HepG2 (cell line): ENCODE results near the gene IL1RL2. TPM values are rescaled to one million over a fixed set of nuclear protein-coding genes. Genes with fewer than 3 reads are reported as not detected.

Source experiments
- ATAC-seq: fragments of 200-7000 bp; cut with Tn5 transposase; 3 replicates; pipeline ENCODE4 v1.9.1; 2020; ENCODE audit warnings: mild to moderate bottlenecking, moderate library complexity
- BruUV-seq: library from RNA; stranded (reverse); fragments of 400-500 nt; replicated peaks from 2 replicates; lab custom pipeline; 2021; lab: Mats Ljungman, UMichigan
- CTCF ChIA-PET: fragments of 300-600 bp; formaldehyde crosslinking; extraction: SDS; loops from one replicate; lab custom pipeline; 2021; ENCODE audit warnings: low total read pairs, inconsistent platforms, low intra/inter-chr PET ratio; lab: Yijun Ruan, JAX
- POLR2A ChIA-PET: fragments of 350-600 bp; sonication (Branson Sonifier 250); formaldehyde crosslinking; loops from one replicate; lab custom pipeline; 2020; ENCODE audit warnings: antibody characterized with exemption, inconsistent platforms; lab: Yijun Ruan, JAX
- DNase-seq: peaks from one replicate; pipeline ENCODE4 v3.0.0-alpha.2; 2015; ENCODE audit warnings: low spot score
- FAIRE-seq: peaks from 3 replicates; lab custom pipeline; 2011; peaks lifted over from hg19 to GRCh38; lab: Jason Lieb, UNC
- H2AFZ ChIP-seq: one replicate; pipeline ENCODE4 v1.6.1; 2011; ENCODE audit warnings: low read length, inconsistent platforms
- H3K27ac ChIP-seq: fragments of 300-600 bp; 3 replicates; pipeline ENCODE4 v1.8.0; 2011; ENCODE audit warnings: mixed run types, mild to moderate bottlenecking, mixed read lengths, low read length, inconsistent platforms; ENCODE audit not compliant: insufficient read depth; ENCODE audit errors: extremely low read length
- H3K27me3 ChIP-seq, 2 experiments: fragments of 200-600 bp in 1 of 2; 2 replicates in 1 of 2; 3 replicates in 1 of 2; pipeline versions ENCODE4 v1.6.0 to v1.8.0; 2011; ENCODE audit warnings: low read length in 2 of 2, mild to moderate bottlenecking in 2 of 2, moderate library complexity in 2 of 2, inconsistent platforms in 1 of 2; ENCODE audit not compliant: insufficient read depth in 2 of 2, control insufficient read depth in 1 of 2
- H3K36me3 ChIP-seq, 2 experiments: fragments of 200-600 bp in 1 of 2; replicated peaks in 1 of 2; 2 replicates in 1 of 2; 3 replicates in 1 of 2; pipeline versions ENCODE4 v1.5.1 to v1.8.0; 2011; ENCODE audit warnings: low read length in 2 of 2, inconsistent platforms in 1 of 2; ENCODE audit not compliant: insufficient read depth in 2 of 2, control insufficient read depth in 1 of 2
- H3K4me1 ChIP-seq: 2 replicates; pipeline ENCODE4 v1.5.1; 2012; ENCODE audit warnings: low read length, inconsistent platforms; ENCODE audit not compliant: insufficient read depth
- H3K4me2 ChIP-seq: 2 replicates; pipeline ENCODE4 v1.6.0; 2011; ENCODE audit warnings: low read depth, low read length, inconsistent platforms
- H3K4me3 ChIP-seq, 3 experiments: fragments of 200-600 bp in 1 of 3; sonication (generic), shearing (Covaris generic) in 1 of 3; replicated peaks in 1 of 3; 2 replicates each; pipeline ENCODE4 v1.5.1; 2011 to 2016; ENCODE audit warnings: low read length in 3 of 3, inconsistent platforms in 2 of 3, low read depth in 2 of 3, mild to moderate bottlenecking in 2 of 3, control low read depth in 1 of 3, mixed read lengths in 1 of 3; ENCODE audit not compliant: insufficient read depth in 1 of 3
- H3K79me2 ChIP-seq: one replicate; pipeline ENCODE4 v1.6.1; 2011; ENCODE audit warnings: low read length, inconsistent platforms; ENCODE audit not compliant: insufficient read depth
- H3K9ac ChIP-seq: 2 replicates; pipeline ENCODE4 v1.6.0; 2011; ENCODE audit warnings: mild to moderate bottlenecking, low read depth, low read length, inconsistent platforms; ENCODE audit not compliant: insufficient read depth
- H3K9me3 ChIP-seq: 2 replicates; pipeline ENCODE4 v1.5.1; 2012; ENCODE audit warnings: mild to moderate bottlenecking, low read length
- H4K20me1 ChIP-seq: 2 replicates; pipeline ENCODE4 v1.6.0; 2011; ENCODE audit warnings: inconsistent platforms, mild to moderate bottlenecking, low read length, moderate library complexity; ENCODE audit not compliant: insufficient read depth
- ARHGAP35 ChIP-seq: sonication (generic); formaldehyde crosslinking; IDR thresholded peaks from 2 replicates; pipeline ENCODE4 v1.9.0; 2022; ENCODE audit warnings: mild to moderate bottlenecking, inconsistent platforms, moderate library complexity, missing genetic modification reagents, borderline replicate concordance
- BCL6 ChIP-seq: IDR thresholded peaks from 2 replicates; pipeline ENCODE4 v1.6.1; 2016; ENCODE audit warnings: missing genetic modification reagents, missing compliant biosample characterization
- CEBPB ChIP-seq: IDR thresholded peaks from 2 replicates; pipeline ENCODE4 v1.6.1; 2011; ENCODE audit warnings: low read depth, low read length, improper control_type of control experiment, borderline replicate concordance
- EP300 ChIP-seq, 3 experiments: sonication (generic) in 1 of 3; formaldehyde crosslinking in 1 of 3; IDR thresholded peaks; 2 replicates each; pipeline versions ENCODE4 v1.5.1 to v1.6.1; 2011 to 2020; ENCODE audit warnings: low read depth in 2 of 3, low read length in 2 of 3, borderline replicate concordance in 1 of 3, improper control_type of control experiment in 1 of 3, mild to moderate bottlenecking in 1 of 3, missing genetic modification reagents in 1 of 3, moderate library complexity in 1 of 3
- HOXA5 ChIP-seq: sonication (generic); formaldehyde crosslinking; IDR thresholded peaks from 2 replicates; pipeline ENCODE4 v1.4.0; 2020; ENCODE audit warnings: missing genetic modification reagents
- KLF16 ChIP-seq, 2 experiments: sonication (generic) in 1 of 2; formaldehyde crosslinking in 1 of 2; IDR thresholded peaks; 2 replicates each; pipeline versions ENCODE4 v1.6.1 to v1.8.0; 2016 to 2023; ENCODE audit warnings: missing genetic modification reagents in 2 of 2, missing compliant biosample characterization in 1 of 2
- MATR3 ChIP-seq: sonication (generic); formaldehyde crosslinking; IDR thresholded peaks from 2 replicates; pipeline ENCODE4 v1.4.0; 2020; ENCODE audit warnings: missing genetic modification reagents
- MLLT10 ChIP-seq: sonication (generic); formaldehyde crosslinking; IDR thresholded peaks from 2 replicates; pipeline ENCODE4 v1.4.0; 2020; ENCODE audit warnings: missing genetic modification reagents
- ZMAT3 ChIP-seq: sonication (generic); formaldehyde crosslinking; conservative IDR thresholded peaks from 2 replicates; pipeline ENCODE4 v1.7.0; 2021; ENCODE audit warnings: missing genetic modification reagents
- ZNF121 ChIP-seq: sonication (generic); formaldehyde crosslinking; IDR thresholded peaks from 2 replicates; pipeline ENCODE4 v1.5.0; 2020; ENCODE audit warnings: mild to moderate bottlenecking, missing genetic modification reagents
- ZNF850 ChIP-seq: sonication (generic); formaldehyde crosslinking; conservative IDR thresholded peaks from 2 replicates; pipeline ENCODE4 v1.9.0; 2021; ENCODE audit warnings: mild to moderate bottlenecking, missing genetic modification reagents
- WGBS: methylation state at CpG from one replicate; pipeline ENCODE4 v1.1.6; 2017; ENCODE audit warnings: low lambda C conversion rate; 5-methylcytosine and 5-hydroxymethylcytosine counted together
- in situ Hi-C: cut with HindIII; loops from 2 replicates; pipeline ENCODE4 v1.10.0; 2017; ENCODE audit warnings: low pct_unique_long_range_greater_than_20kb; ENCODE audit not compliant: extremely low pct_ligation_motif_present
- intact Hi-C: fragments of 100-400 bp; cut with micrococcal nuclease; formaldehyde crosslinking; loops from one replicate; pipeline ENCODE4 v1.10.0; 2022; ENCODE audit not compliant: unreplicated experiment
- polyA plus RNA-seq, 8 experiments: library from polyadenylated mRNA; depleted of rRNA in 3 of 8; stranded (reverse) in 7 of 8; unstranded in 1 of 8; fragments of >200 nt; fragmentation: Illumina TruSeq in 4 of 8; extraction: Trizol in 4 of 8; gene quantifications; 2 replicates each; pipeline versions ENCODE4 v1.2.1 to v1.2.3, GENCODE V29; 2011 to 2016; ENCODE audit warnings: low read depth in 4 of 8, missing spikeins in 1 of 8, mixed read lengths in 1 of 8; ENCODE audit not compliant: insufficient read depth in 1 of 8
- total RNA-seq, 5 experiments: library from RNA; depleted of rRNA; stranded (reverse); fragments of >200 nt; fragmentation: Illumina TruSeq; extraction: Trizol; gene quantifications; 2 replicates each; pipeline ENCODE4 v1.2.3, GENCODE V29; 2016; ENCODE audit warnings: low read depth in 1 of 5
- TF ChIP-seq, protein P1 (sequence below): sonication (generic); formaldehyde crosslinking; IDR thresholded peaks from 2 replicates; pipeline ENCODE4 v1.8.1; 2023; ENCODE audit warnings: mild to moderate bottlenecking, inconsistent platforms, moderate library complexity, missing genetic modification reagents, borderline replicate concordance
- TF ChIP-seq, protein P2 (sequence below): sonication (generic); formaldehyde crosslinking; IDR thresholded peaks from 2 replicates; pipeline ENCODE4 v1.5.0; 2020; ENCODE audit warnings: missing genetic modification reagents, mild to moderate bottlenecking, borderline replicate concordance
- TF ChIP-seq, protein P3 (sequence below), 2 experiments: sonication (generic) in 1 of 2; formaldehyde crosslinking in 1 of 2; IDR thresholded peaks; 2 replicates each; pipeline versions ENCODE4 v1.4.0 to v1.6.1; 2016 to 2020; ENCODE audit warnings: borderline replicate concordance in 1 of 2, low read depth in 1 of 2, mild to moderate bottlenecking in 1 of 2, missing genetic modification reagents in 1 of 2

IL1RL2 gene
- total and polyA plus RNA-seq, 2 of the 13 experiments (the other 11 are each of a cell fraction or from before 2014, with no cell fraction given) = 0.03 TPM; not detected in 1

DNA sequence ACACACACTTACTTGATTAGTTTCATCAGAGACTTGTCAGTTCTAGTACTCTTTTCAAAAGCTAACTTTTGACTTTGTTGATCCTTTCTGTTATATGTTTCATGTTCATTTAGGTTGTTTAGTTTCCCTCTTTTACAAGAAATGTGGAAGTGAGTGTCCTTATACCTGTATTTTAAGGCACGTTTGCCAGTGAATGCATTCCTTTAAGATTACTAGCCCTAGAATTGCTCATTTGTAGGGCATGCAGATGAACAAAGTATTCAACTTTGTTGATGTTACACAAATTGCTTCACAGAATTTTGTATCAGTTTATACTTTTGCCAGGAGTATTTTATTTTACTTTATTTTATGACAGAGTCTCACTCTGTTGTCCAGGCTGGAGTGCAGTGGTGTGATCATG, 6.3 kb downstream of the IL1RL2 start (continued):
- TF ChIP-seq, protein P1, sequence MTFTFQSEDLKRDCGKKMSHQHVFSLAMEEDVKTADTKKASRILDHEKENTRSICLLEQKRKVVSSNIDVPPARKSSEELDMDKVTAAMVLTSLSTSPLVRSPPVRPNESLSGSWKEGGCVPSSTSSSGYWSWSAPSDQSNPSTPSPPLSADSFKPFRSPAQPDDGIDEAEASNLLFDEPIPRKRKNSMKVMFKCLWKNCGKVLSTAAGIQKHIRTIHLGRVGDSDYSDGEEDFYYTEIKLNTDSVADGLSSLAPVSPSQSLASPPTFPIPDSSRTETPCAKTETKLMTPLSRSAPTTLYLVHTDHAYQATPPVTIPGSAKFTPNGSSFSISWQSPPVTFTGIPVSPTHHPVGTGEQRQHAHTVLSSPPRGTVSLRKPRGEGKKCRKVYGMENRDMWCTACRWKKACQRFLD (CRISPR knock-in tag) = no peak
- no peak for TF ChIP-seq KLF16 (CRISPR knock-in tag; IDR thresholded peaks at IDR 0.05)
- no peak for TF ChIP-seq ZNF850 (CRISPR knock-in tag)

DNA sequence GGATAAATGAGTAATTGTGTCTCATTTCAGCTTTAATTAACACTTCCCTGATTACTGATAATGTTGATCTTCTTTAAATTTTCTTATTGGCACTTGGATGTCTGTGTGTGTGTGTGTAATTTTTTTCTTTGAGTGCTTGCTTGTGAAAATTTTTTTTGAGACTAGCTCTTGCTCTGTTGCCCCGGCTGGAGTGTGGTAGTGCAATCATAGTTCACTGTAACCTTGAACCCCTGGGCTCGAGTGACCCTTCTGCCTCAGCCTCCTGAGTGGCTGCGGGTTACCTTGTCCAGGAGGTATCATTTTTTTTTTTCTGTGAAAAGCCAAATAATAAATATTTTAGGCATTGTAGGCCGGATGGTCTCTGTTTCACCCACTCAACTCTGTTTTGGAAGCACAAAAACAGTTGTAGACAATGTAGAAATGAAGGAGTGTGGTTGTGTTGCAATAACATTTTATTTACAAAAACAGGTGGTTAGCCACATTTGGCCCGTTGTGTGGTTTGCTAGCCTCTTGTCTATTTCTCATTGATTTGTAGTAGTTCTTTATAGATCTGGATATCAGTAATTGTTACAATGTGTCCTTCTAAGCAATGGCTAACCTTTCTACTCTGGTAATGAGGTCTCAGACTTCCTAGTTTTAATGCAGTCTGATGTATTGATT, 7.9 kb downstream of the IL1RL2 start:
- Histone ChIP-seq H3K4me1 (peaks cover 26% of the 10 kb centered on the region), H3K9me3 (no peaks in the 10 kb centered on the region), H3K9ac (no peak overlapping the region), H3K27me3 (no peaks in the 10 kb centered on the region; a peak in 1 of 5 replicates), H3K4me2 (peak overlapping the region; percentile 35), H3K4me3 (no peak overlapping the region), H4K20me1 (no peaks in the 10 kb centered on the region), H2AFZ (no peak overlapping the region), H3K36me3 (no peaks in the 10 kb centered on the region), H3K27ac (no peak overlapping the region), H3K79me2 (no peaks in the 10 kb centered on the region)
- peak; percentile 34 for FAIRE-seq
- peak; percentile 30 for DNase-seq
- intact Hi-C loops (no loop called here), in situ Hi-C loops (no loop called here)
- ATAC-seq = peak; percentile 60
- ChIA-PET POLR2A (no interaction called here), CTCF (no interaction called here)
- WGBS = 2% methylated on average over 5 of the region's 5 CpGs
- BruUV-seq = no TSS peak
- TF ChIP-seq MLLT10 (CRISPR knock-in tag) (no peak), BCL6 (CRISPR knock-in tag) (peak; percentile 37; the same call in 1 of the 2 replicates), ZMAT3 (no peak), CEBPB (peak; percentile 59), HOXA5 (CRISPR knock-in tag) (0 out of 2 replicates have a peak, but pooled peaks have one; percentile 50), ZNF121 (CRISPR knock-in tag) (peak; percentile 96), MATR3 (CRISPR knock-in tag) (no peak), ARHGAP35 (no peak), EP300 (IDR thresholded peaks at IDR 0.05; ENCODE audit: low read depth in 2 of 2, low read length in 2 of 2) (no peak; a peak in 1 of 4 replicates), EP300 (CRISPR knock-in tag; IDR thresholded peaks at IDR 0.05; ENCODE audit: borderline replicate concordance) (no peak)
- TF ChIP-seq, protein P2, sequence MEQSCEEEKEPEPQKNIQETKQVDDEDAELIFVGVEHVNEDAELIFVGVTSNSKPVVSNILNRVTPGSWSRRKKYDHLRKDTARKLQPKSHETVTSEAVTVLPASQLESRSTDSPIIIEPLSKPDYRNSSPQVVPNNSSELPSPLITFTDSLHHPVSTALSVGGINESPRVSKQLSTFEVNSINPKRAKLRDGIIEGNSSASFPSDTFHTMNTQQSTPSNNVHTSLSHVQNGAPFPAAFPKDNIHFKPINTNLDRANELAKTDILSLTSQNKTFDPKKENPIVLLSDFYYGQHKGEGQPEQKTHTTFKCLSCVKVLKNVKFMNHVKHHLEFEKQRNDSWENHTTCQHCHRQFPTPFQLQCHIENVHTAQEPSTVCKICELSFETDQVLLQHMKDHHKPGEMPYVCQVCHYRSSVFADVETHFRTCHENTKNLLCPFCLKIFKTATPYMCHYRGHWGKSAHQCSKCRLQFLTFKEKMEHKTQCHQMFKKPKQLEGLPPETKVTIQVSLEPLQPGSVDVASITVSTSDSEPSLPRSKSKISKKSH = no peak
- TF ChIP-seq, protein P3, sequence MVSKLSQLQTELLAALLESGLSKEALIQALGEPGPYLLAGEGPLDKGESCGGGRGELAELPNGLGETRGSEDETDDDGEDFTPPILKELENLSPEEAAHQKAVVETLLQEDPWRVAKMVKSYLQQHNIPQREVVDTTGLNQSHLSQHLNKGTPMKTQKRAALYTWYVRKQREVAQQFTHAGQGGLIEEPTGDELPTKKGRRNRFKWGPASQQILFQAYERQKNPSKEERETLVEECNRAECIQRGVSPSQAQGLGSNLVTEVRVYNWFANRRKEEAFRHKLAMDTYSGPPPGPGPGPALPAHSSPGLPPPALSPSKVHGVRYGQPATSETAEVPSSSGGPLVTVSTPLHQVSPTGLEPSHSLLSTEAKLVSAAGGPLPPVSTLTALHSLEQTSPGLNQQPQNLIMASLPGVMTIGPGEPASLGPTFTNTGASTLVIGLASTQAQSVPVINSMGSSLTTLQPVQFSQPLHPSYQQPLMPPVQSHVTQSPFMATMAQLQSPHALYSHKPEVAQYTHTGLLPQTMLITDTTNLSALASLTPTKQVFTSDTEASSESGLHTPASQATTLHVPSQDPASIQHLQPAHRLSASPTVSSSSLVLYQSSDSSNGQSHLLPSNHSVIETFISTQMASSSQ (IDR thresholded peaks at IDR 0.05; ENCODE audit: low read depth) = no peak; the same call in 1 of the 2 replicates
- TF ChIP-seq, protein P3 (CRISPR knock-in tag; IDR thresholded peaks at IDR 0.05; ENCODE audit: borderline replicate concordance) = peak; percentile 33; the same call in 1 of the 2 replicates
